ENCODE data around the gene NXF1.
"Not testable (repeated sequence)": the region's sequence is repeated elsewhere in the genome, so short reads cannot be mapped to it uniquely, and the experiment has no call there.

The NXF1 gene

GRCh38 chr11:62805076-62805892 lies at the start of gene NXF1:
Gene NXF1, minus strand, starts transcription at chr11:62805440. Its CDS starts 84 bp downstream, at chr11:62805356.
- peak; percentile 96 for DNase-seq

- no peak for DNase-seq
Observed at GRCh38 chr11:62854013-62854824, 49.0 kb upstream of the NXF1 start.

- no peak for DNase-seq
Observed at GRCh38 chr11:62853279-62853965, 48.2 kb upstream of the NXF1 start.

GRCh38 chr11:62852523-62853188 lies 47.4 kb upstream of the NXF1 start:
- DNase-seq, result no peak

- DNase-seq, result no peak
Observed at GRCh38 chr11:62851807-62852522, 46.7 kb upstream of the NXF1 start.

- no peak for DNase-seq
Observed at GRCh38 chr11:62850911-62851806, 45.9 kb upstream of the NXF1 start.

GRCh38 chr11:62847767-62848314 lies 42.6 kb upstream of the NXF1 start:
- DNase-seq, result no peak

GRCh38 chr11:62846177-62846576 lies 40.9 kb upstream of the NXF1 start:
- no peak for DNase-seq

GRCh38 chr11:62844154-62844553 lies 38.9 kb upstream of the NXF1 start:
- no peak for DNase-seq

GRCh38 chr11:62843466-62843865 lies 38.2 kb upstream of the NXF1 start:
- no peak for DNase-seq

GRCh38 chr11:62842891-62843290 lies 37.7 kb upstream of the NXF1 start:
- DNase-seq, result not testable (repeated sequence)

GRCh38 chr11:62842171-62842741 lies 37.0 kb upstream of the NXF1 start:
- no peak for DNase-seq

GRCh38 chr11:62841361-62842170 lies 36.3 kb upstream of the NXF1 start:
- DNase-seq, result peak; percentile 94

- DNase-seq, result peak; percentile 58
Observed at GRCh38 chr11:62840721-62841360, 35.6 kb upstream of the NXF1 start.

- DNase-seq, result peak; percentile 95
Observed at GRCh38 chr11:62839050-62839945, 34.1 kb upstream of the NXF1 start, which contains the start of gene WDR74. Gene WDR74, minus strand, starts transcription at chr11:62839590. Its CDS starts 20 bp downstream, at chr11:62839570.

- DNase-seq, result no peak
Observed at GRCh38 chr11:62835336-62835735, 30.1 kb upstream of the NXF1 start.

- no peak for DNase-seq
Observed at GRCh38 chr11:62832336-62833234, 27.3 kb upstream of the NXF1 start, which contains the start of gene TEX54. Gene TEX54, minus strand, starts transcription at chr11:62832841.

Data from NCI-H774 (cell line).